ENCODE measurements around the gene LYZL4.

Gene LYZL4, protein sequence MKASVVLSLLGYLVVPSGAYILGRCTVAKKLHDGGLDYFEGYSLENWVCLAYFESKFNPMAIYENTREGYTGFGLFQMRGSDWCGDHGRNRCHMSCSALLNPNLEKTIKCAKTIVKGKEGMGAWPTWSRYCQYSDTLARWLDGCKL

DNA sequence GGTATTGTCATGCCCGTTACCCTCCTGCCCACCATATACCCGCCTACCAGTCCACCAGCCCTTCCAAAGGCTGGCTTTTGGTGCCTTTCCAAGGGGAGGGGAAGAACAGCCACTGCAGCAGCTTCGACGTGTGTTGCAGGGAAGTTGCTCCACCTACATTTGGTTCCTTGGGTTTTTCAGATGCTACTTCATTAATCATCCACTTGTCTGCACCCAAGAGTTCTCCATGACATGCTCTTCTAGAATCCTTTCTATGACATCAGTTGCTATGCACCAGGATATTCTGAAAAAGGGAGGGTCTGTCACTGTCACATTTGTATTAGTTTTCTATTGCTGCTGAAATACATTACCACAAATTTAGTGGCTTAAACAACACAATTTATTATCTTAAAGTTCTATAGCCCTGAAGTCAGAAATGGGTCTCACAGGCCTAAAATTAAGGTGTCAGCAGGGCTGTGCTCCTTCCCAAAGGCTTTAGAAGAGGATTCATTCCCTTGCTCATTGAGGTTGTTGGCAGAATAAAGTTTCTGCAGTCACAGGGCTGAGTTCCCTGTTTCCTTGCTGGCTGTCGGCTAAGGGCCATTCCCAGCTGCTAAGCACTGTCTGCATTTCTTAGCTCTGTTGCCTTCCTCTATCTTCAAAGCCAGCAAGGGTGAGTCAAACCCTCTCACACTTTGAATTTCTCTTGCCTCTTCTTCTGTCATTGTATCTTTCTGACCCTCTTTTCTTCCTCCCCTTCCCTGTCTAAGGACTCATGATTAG, at the start of gene LYZL4:
TSS of gene LYZL4 (minus strand) at position 241 of the 762 bp plus-strand sequence. CDS start 3,359 bp downstream, outside the sequence.
- TF ChIP-seq, protein P1, sequence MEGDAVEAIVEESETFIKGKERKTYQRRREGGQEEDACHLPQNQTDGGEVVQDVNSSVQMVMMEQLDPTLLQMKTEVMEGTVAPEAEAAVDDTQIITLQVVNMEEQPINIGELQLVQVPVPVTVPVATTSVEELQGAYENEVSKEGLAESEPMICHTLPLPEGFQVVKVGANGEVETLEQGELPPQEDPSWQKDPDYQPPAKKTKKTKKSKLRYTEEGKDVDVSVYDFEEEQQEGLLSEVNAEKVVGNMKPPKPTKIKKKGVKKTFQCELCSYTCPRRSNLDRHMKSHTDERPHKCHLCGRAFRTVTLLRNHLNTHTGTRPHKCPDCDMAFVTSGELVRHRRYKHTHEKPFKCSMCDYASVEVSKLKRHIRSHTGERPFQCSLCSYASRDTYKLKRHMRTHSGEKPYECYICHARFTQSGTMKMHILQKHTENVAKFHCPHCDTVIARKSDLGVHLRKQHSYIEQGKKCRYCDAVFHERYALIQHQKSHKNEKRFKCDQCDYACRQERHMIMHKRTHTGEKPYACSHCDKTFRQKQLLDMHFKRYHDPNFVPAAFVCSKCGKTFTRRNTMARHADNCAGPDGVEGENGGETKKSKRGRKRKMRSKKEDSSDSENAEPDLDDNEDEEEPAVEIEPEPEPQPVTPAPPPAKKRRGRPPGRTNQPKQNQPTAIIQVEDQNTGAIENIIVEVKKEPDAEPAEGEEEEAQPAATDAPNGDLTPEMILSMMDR (IDR thresholded peaks at IDR 0.05) = no peak

DNA sequence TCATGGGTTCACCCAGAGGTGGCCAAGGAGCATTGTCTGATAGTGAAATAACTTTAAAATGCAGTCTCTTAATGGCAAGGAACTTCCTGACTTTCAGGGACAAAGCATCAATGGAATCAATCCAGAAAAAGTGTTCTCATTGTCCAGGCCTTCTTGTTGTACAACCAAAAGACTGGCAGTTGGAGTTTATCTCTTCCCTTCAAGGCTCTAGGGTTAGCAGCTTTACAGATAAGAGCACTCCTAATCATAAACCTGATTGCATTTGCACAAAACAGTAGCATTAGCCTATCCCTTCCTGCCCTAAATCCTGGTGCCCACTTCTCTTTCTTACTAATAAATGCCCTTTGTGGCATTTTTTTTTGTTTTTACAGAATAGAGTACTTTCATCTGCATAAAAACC, 48.7 kb upstream of the LYZL4 start:
- TF ChIP-seq, protein P1 (IDR thresholded peaks at IDR 0.05) = no peak

DNA sequence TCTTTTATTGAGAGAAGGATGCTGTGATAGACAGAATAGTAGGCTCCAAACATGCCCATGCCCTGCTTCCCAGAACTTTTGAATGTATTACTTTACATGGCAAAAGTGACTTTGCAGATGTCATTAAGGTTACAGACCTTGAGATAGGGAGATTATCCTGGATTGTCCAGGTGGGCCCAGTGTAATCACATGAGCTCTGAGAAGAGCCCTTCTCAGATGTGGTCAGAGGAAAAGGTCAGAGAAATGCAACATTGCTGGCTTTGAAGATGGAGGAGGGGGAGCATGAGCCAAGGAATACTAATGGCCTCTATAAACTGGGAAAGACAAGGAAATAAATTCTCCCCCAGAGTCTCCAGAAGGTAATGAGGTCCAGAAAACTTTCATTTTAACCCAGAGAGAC, 45.8 kb upstream of the LYZL4 start:
- TF ChIP-seq, protein P1 (IDR thresholded peaks at IDR 0.05) = no peak

DNA sequence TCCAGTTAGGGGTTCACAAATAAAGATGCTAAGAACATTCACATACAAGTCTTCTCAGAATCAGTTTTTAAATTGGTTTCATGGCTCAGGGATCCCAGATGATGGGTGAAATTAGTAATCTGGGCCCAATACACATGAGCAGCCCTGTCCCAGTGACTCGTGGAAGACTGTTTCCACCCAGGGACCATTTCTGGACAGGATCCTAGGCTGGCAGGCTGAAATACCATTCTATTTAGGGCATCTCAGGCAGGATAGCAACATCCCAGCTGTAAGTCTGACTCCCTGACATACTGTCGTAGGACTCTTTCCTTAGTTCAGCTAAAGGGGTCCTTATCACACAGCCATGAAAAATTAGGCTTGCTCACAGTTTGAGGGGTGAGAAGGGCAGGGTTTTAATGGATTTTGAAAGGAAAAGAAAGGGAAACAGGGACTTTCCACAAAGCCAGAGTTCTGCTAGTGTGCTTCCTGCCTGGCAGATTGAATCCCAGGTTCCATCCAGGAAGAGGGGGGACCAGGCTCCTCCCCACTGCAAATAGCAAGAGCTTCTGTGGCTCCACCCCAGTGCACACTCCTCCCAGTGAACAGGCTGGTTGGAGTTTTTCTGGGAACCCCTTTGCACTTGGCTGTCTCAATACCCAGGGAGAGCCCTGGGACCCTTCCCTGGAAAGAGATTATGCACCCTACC, 41.3 kb upstream of the LYZL4 start:
- TF ChIP-seq, protein P1 (IDR thresholded peaks at IDR 0.05) = no peak

DNA sequence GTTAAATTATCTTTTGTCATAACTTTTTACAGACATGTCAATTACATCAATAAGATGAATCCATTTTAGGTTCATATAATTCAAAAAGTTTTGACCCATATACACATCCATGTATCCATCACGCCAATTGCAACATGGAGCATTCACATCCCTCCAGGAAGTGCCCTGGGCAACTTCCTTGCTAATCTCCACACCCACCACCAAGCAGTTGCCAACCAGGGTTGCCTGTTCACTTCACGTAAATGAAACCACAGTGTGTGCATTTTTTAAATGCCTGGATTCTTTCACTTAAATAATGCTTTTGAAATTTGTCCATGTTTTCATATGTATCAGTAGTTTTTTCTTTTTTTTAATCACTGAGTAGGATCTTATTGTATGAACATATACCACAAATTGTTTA, 40.7 kb upstream of the LYZL4 start:
- TF ChIP-seq, protein P1 (IDR thresholded peaks at IDR 0.05) = no peak

DNA sequence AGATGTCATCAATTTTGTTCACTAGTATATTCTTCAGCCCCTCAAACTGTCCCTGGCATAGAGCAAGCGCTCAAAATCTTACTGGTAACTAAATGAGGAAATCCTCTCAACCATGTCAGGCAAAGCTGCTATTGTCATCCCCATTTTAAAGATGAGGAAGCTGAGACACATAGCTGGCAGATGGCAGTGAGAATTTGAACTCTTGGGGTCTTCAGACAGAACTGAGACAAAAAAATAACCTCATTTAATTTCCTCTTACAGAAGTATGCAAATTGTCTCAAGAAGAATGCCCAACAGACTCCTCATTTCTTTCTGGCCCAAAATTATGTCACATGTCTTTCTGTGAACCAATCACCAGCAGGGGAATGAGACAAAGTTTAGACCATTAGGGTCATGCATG, 40.2 kb upstream of the LYZL4 start:
- TF ChIP-seq, protein P1 (IDR thresholded peaks at IDR 0.05) = no peak

DNA sequence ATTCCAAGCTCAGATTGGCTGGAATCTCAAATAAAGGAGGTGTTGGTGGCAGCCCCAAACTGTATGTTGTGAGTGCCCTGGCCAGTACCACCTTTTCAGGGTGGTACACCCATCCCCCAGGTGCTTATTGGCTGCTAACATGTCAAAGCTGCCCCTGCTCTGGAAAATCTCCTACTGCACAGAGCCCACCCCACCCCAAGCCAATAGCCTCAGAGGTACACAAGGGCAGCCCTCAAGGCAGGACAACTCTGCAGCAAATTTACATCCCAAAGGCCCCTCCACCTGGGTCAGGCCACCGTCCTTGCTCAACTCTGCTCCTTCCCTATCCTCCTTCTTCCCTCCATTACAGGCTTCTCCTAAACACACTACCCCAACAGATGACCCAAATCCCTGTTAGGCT, 37.1 kb upstream of the LYZL4 start:
- TF ChIP-seq, protein P1 (IDR thresholded peaks at IDR 0.05) = no peak

Measured in LNCAP (cell line).